HEK293 (cell line): ENCODE results near the gene SP6.

ENCODE experiments used
- ZBTB20 ChIP-seq: fragments of 450-650 bp; formaldehyde crosslinking; IDR thresholded peaks from 2 replicates; pipeline ENCODE4 v1.5.1; 2016; ENCODE audit warnings: missing biosample characterization, missing genetic modification characterization
- ZNF155 ChIP-seq: fragments of 450-650 bp; formaldehyde crosslinking; IDR thresholded peaks from 2 replicates; pipeline ENCODE4 v1.5.1; 2016; ENCODE audit warnings: missing biosample characterization, missing genetic modification characterization
- TF ChIP-seq, protein P1 (sequence below): sonication (generic); formaldehyde crosslinking; IDR thresholded peaks from 2 replicates; pipeline ENCODE4 v1.8.1; 2022; ENCODE audit warnings: mild to moderate bottlenecking, moderate library complexity, missing genetic modification reagents

GRCh38 chr17:47872651-47873161 is 21.7 kb upstream of the SP6 start:
- TF ChIP-seq, protein P1, sequence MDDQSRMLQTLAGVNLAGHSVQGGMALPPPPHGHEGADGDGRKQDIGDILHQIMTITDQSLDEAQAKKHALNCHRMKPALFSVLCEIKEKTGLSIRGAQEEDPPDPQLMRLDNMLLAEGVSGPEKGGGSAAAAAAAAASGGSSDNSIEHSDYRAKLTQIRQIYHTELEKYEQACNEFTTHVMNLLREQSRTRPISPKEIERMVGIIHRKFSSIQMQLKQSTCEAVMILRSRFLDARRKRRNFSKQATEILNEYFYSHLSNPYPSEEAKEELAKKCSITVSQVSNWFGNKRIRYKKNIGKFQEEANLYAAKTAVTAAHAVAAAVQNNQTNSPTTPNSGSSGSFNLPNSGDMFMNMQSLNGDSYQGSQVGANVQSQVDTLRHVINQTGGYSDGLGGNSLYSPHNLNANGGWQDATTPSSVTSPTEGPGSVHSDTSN (CRISPR knock-in tag), result no peak
- TF ChIP-seq ZNF155 (tag by site-specific recombination), result no peak
- no peak for TF ChIP-seq ZBTB20 (tag by site-specific recombination)
